Astrocyte (in vitro differentiated cells and primary cell): ENCODE data around the gene ATP2B2. TPM values are rescaled to one million over a fixed set of nuclear protein-coding genes. Genes with fewer than 3 reads are reported as not detected.

Source experiments
- DNase-seq: peaks from one replicate; pipeline ENCODE4 v3.0.0-alpha.2; 2010; ENCODE audit warnings: low read depth
- FAIRE-seq: peaks from 2 replicates; lab custom pipeline; 2011; peaks lifted over from hg19 to GRCh38; lab: Jason Lieb, UNC
- H2AFZ ChIP-seq: 2 replicates; pipeline ENCODE4 v1.6.0; 2012; ENCODE audit warnings: low read depth, low read length, inconsistent platforms
- H3K27ac ChIP-seq: 2 replicates; pipeline ENCODE4 v1.5.1; 2011; ENCODE audit warnings: low read depth, low read length, inconsistent platforms
- H3K27me3 ChIP-seq: 2 replicates; pipeline ENCODE4 v1.6.0; 2011; ENCODE audit warnings: low read length, inconsistent platforms; ENCODE audit not compliant: insufficient read depth
- H3K36me3 ChIP-seq: 2 replicates; pipeline ENCODE4 v1.5.1; 2011; ENCODE audit warnings: low read length, inconsistent platforms; ENCODE audit not compliant: insufficient read depth
- H3K4me1 ChIP-seq: 2 replicates; pipeline ENCODE4 v1.5.1; 2011; ENCODE audit warnings: low read length, inconsistent platforms; ENCODE audit not compliant: insufficient read depth
- H3K4me2 ChIP-seq: 2 replicates; pipeline ENCODE4 v1.6.0; 2012; ENCODE audit warnings: low read length, inconsistent platforms
- H3K4me3 ChIP-seq: 2 replicates; pipeline ENCODE4 v1.5.1; 2011; ENCODE audit warnings: low read depth, mild to moderate bottlenecking, low read length, inconsistent platforms; ENCODE audit not compliant: insufficient read depth
- H3K79me2 ChIP-seq: 2 replicates; pipeline ENCODE4 v1.6.0; 2012; ENCODE audit warnings: mild to moderate bottlenecking, low read length, inconsistent platforms; ENCODE audit not compliant: insufficient read depth
- H3K9ac ChIP-seq: 2 replicates; pipeline ENCODE4 v1.6.0; 2012; ENCODE audit warnings: mild to moderate bottlenecking, low read length, inconsistent platforms
- H3K9me3 ChIP-seq: 2 replicates; pipeline ENCODE4 v1.5.1; 2012; ENCODE audit warnings: low read depth, mild to moderate bottlenecking, low read length, inconsistent platforms; ENCODE audit not compliant: insufficient read depth
- H4K20me1 ChIP-seq: 2 replicates; pipeline ENCODE4 v1.6.0; 2012; ENCODE audit warnings: low read length, inconsistent platforms; ENCODE audit not compliant: insufficient read depth
- H3K27ac Mint-ChIP-seq: one replicate; pipeline ENCODE4 v1.8.0; 2021; ENCODE audit warnings: mild to moderate bottlenecking, mixed read lengths; ENCODE audit not compliant: unreplicated experiment
- H3K27me3 Mint-ChIP-seq: one replicate; pipeline ENCODE4 v1.8.0; 2021; ENCODE audit warnings: low read depth, mixed read lengths; ENCODE audit not compliant: unreplicated experiment
- H3K36me3 Mint-ChIP-seq: one replicate; pipeline ENCODE4 v1.8.0; 2021; ENCODE audit warnings: low read depth, mixed read lengths; ENCODE audit not compliant: unreplicated experiment
- H3K4me1 Mint-ChIP-seq: one replicate; pipeline ENCODE4 v1.8.0; 2021; ENCODE audit warnings: low read depth, mixed read lengths; ENCODE audit not compliant: unreplicated experiment
- H3K4me3 Mint-ChIP-seq: one replicate; pipeline ENCODE4 v1.8.0; 2021; ENCODE audit warnings: mild to moderate bottlenecking, moderate library complexity, mixed read lengths; ENCODE audit not compliant: unreplicated experiment
- H3K9me3 Mint-ChIP-seq: one replicate; pipeline ENCODE4 v1.8.0; 2021; ENCODE audit warnings: mild to moderate bottlenecking, mixed read lengths; ENCODE audit not compliant: unreplicated experiment
- CTCF ChIP-seq: IDR thresholded peaks from 2 replicates; pipeline ENCODE4 v1.5.1; 2011; ENCODE audit warnings: low read depth, mild to moderate bottlenecking, inconsistent platforms, low read length, moderate library complexity; ENCODE audit not compliant: insufficient read depth
- EZH2 ChIP-seq: IDR thresholded peaks from 2 replicates; pipeline ENCODE4 v1.6.1; 2012; ENCODE audit warnings: mild to moderate bottlenecking, low read length, inconsistent platforms; ENCODE audit not compliant: insufficient read depth
- total RNA-seq: library from RNA; stranded (reverse); gene quantifications from 2 replicates; pipeline ENCODE4 v1.2.1, GENCODE V29; 2021

The ATP2B2 gene
- total RNA-seq, 1 donor from 2014 or later: 0.05 TPM

GRCh38 chr3:10390641-10391373 lies 114.6 kb downstream of the ATP2B2 start:
- H3K27ac Mint-ChIP-seq: no peak overlapping the region
- Histone ChIP-seq H3K27ac (no peak overlapping the region), H3K9me3 (peaks cover 29% of the 10 kb centered on the region), H3K36me3 (no peaks in the 10 kb centered on the region), H3K4me2 (no peak overlapping the region), H3K4me1 (no peaks in the 10 kb centered on the region), H3K79me2 (no peaks in the 10 kb centered on the region), H3K9ac (no peak overlapping the region), H3K27me3 (no peaks in the 10 kb centered on the region), H4K20me1 (no peaks in the 10 kb centered on the region), H3K4me3 (no peak overlapping the region), H2AFZ (no peak overlapping the region)
- FAIRE-seq: no peak
- no peaks in the 10 kb centered on the region for H3K36me3 Mint-ChIP-seq
- no peak overlapping the region for H3K4me3 Mint-ChIP-seq
- no peaks in the 10 kb centered on the region for H3K4me1 Mint-ChIP-seq
- TF ChIP-seq EZH2: no peak
- no peak for TF ChIP-seq CTCF
- H3K9me3 Mint-ChIP-seq: no peaks in the 10 kb centered on the region
- no peak for DNase-seq
- peaks cover 67% of the 10 kb centered on the region for H3K27me3 Mint-ChIP-seq

- no peak for TF ChIP-seq CTCF
- no peak for TF ChIP-seq EZH2
- H3K36me3 Mint-ChIP-seq: no peaks in the 10 kb centered on the region
Measured at GRCh38 chr3:10389995-10390394, 115.4 kb downstream of the ATP2B2 start.

GRCh38 chr3:10389339-10389738 lies 116.0 kb downstream of the ATP2B2 start:
- H3K9ac ChIP-seq: no peak overlapping the region
- no peak for FAIRE-seq

More at GRCh38 chr3:10389995-10390394, 115.4 kb downstream of the ATP2B2 start:
- peaks cover 29% of the 10 kb centered on the region for H3K9me3 ChIP-seq
- Mint-ChIP-seq H3K4me3 (no peak overlapping the region), H3K27ac (no peak overlapping the region), H3K9me3 (no peaks in the 10 kb centered on the region), H3K27me3 (peaks cover 67% of the 10 kb centered on the region), H3K4me1 (no peaks in the 10 kb centered on the region)
- no peaks in the 10 kb centered on the region for H3K36me3 ChIP-seq
- H3K4me1 ChIP-seq: no peaks in the 10 kb centered on the region
- H3K27me3 ChIP-seq: no peaks in the 10 kb centered on the region
- no peaks in the 10 kb centered on the region for H4K20me1 ChIP-seq
- no peak overlapping the region for H3K4me2 ChIP-seq
- H2AFZ ChIP-seq: no peak overlapping the region
- H3K79me2 ChIP-seq: no peaks in the 10 kb centered on the region
- no peak for DNase-seq
- no peak overlapping the region for H3K9ac ChIP-seq
- H3K27ac ChIP-seq: no peak overlapping the region
- no peak overlapping the region for H3K4me3 ChIP-seq
- no peak for FAIRE-seq

More at GRCh38 chr3:10389339-10389738, 116.0 kb downstream of the ATP2B2 start:
- DNase-seq: no peak
- no peaks in the 10 kb centered on the region for H4K20me1 ChIP-seq
- no peak overlapping the region for H3K27ac ChIP-seq
- Mint-ChIP-seq H3K36me3 (no peaks in the 10 kb centered on the region), H3K27ac (no peak overlapping the region), H3K4me3 (no peak overlapping the region), H3K9me3 (no peaks in the 10 kb centered on the region), H3K4me1 (no peaks in the 10 kb centered on the region), H3K27me3 (peaks cover 73% of the 10 kb centered on the region)
- TF ChIP-seq EZH2 (no peak), CTCF (no peak)
- no peak overlapping the region for H3K4me3 ChIP-seq
- no peaks in the 10 kb centered on the region for H3K4me1 ChIP-seq
- H3K9me3 ChIP-seq: peaks cover 29% of the 10 kb centered on the region
- no peaks in the 10 kb centered on the region for H3K27me3 ChIP-seq
- H3K4me2 ChIP-seq: no peak overlapping the region
- no peaks in the 10 kb centered on the region for H3K79me2 ChIP-seq
- no peaks in the 10 kb centered on the region for H3K36me3 ChIP-seq
- H2AFZ ChIP-seq: no peak overlapping the region
